Ishikawa (cell line): ENCODE data around the gene SRRT.

Source experiments
- CREB1 ChIP-seq: IDR thresholded peaks from 2 replicates; pipeline ENCODE4 v1.6.1; 2012; ENCODE audit warnings: low read depth
- EGR1 ChIP-seq: IDR thresholded peaks from 2 replicates; pipeline ENCODE4 v1.6.1; 2012
- EP300 ChIP-seq: IDR thresholded peaks from 2 replicates; pipeline ENCODE4 v1.6.1; 2012; ENCODE audit warnings: borderline replicate concordance
- NFIC ChIP-seq: IDR thresholded peaks from 2 replicates; pipeline ENCODE4 v1.6.1; 2012
- REST ChIP-seq: IDR thresholded peaks from 2 replicates; pipeline ENCODE4 v1.6.1; 2012; ENCODE audit warnings: low read depth, mild to moderate bottlenecking
- TAF1 ChIP-seq: IDR thresholded peaks from 2 replicates; pipeline ENCODE4 v1.6.1; 2012; ENCODE audit warnings: low read depth, mild to moderate bottlenecking
- TCF12 ChIP-seq: IDR thresholded peaks from 2 replicates; pipeline ENCODE4 v1.6.1; 2012; ENCODE audit warnings: low read depth
- YY1 ChIP-seq: IDR thresholded peaks from 2 replicates; pipeline ENCODE4 v1.6.1; 2012; ENCODE audit warnings: low read depth
- TF ChIP-seq, protein P1 (sequence below): IDR thresholded peaks from 2 replicates; pipeline ENCODE4 v1.6.1; 2012
- TF ChIP-seq, protein P2 (sequence below): IDR thresholded peaks from 2 replicates; pipeline ENCODE4 v1.6.1; 2012

GRCh38 chr7:100839361-100839760 lies 35.5 kb upstream of the SRRT start:
- TF ChIP-seq, protein P1, sequence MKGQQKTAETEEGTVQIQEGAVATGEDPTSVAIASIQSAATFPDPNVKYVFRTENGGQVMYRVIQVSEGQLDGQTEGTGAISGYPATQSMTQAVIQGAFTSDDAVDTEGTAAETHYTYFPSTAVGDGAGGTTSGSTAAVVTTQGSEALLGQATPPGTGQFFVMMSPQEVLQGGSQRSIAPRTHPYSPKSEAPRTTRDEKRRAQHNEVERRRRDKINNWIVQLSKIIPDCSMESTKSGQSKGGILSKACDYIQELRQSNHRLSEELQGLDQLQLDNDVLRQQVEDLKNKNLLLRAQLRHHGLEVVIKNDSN: no peak
- TF ChIP-seq, protein P2, sequence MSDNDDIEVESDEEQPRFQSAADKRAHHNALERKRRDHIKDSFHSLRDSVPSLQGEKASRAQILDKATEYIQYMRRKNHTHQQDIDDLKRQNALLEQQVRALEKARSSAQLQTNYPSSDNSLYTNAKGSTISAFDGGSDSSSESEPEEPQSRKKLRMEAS: no peak
- no peak for TF ChIP-seq NFIC
- TF ChIP-seq REST: no peak
- TF ChIP-seq TAF1: no peak
- no peak for TF ChIP-seq YY1
- no peak for TF ChIP-seq TCF12
- TF ChIP-seq CREB1: no peak
- no peak for TF ChIP-seq EGR1
- TF ChIP-seq EP300: no peak
